ENCODE measurements around the gene PGBD5. TPM values are rescaled to one million over a fixed set of nuclear protein-coding genes. Genes with fewer than 3 reads are reported as not detected.
"Not testable (repeated sequence)": the region's sequence is repeated elsewhere in the genome, so short reads cannot be mapped to it uniquely, and the experiment has no call there.

PGBD5 gene
- total RNA-seq = 10 to 100 TPM; 25.2 to 32.6 (median 28.1) TPM
- 18.5 TPM for polyA plus RNA-seq
- long read RNA-seq, donor 1, full-length matches to known transcripts = 57 of 92 reads
- long read RNA-seq, donor 1, partial matches to known transcripts = 13 of 92 reads
- long read RNA-seq, donor 1, other reads (novel, unspliced or antisense) = 22 of 92 reads
- long read RNA-seq, donor 2, full-length matches to known transcripts = 38 of 49 reads
- long read RNA-seq, donor 2, partial matches to known transcripts = 4 of 49 reads
- long read RNA-seq, donor 2, other reads (novel, unspliced or antisense) = 7 of 49 reads
- long read RNA-seq, donor 3, full-length matches to known transcripts = 2 of 45 reads
- long read RNA-seq, donor 3, partial matches to known transcripts = 25 of 45 reads
- long read RNA-seq, donor 3, other reads (novel, unspliced or antisense) = 18 of 45 reads
- long read RNA-seq, donor 4, full-length matches to known transcripts = 43 of 51 reads
- long read RNA-seq, donor 4, partial matches to known transcripts = 7 of 51 reads
- long read RNA-seq, donor 4, other reads (novel, unspliced or antisense) = 1 of 51 reads

GRCh38 chr1:230426246-230427093, at the start of gene PGBD5:
Gene PGBD5, minus strand, starts transcription at chr1:230426332. Its CDS starts 404 bp downstream, at chr1:230425928.
- WGBS = 2% methylated on average over 86 of the region's 93 CpGs
- intact Hi-C loops (cut with DNase I) = no loop called here
- H3K27me3 ChIP-seq (ENCODE audit: control insufficient read depth, insufficient read depth) = no peaks in the 10 kb centered on the region
- ATAC-seq (peak; percentile 96 to 97), DNase-seq (peak; percentile 71 to 89 (median 87))
- no peak within 1 kb of the TSS for H3K27ac ChIP-seq (ENCODE audit: low read length)
- H3K9me3 ChIP-seq (ENCODE audit: control insufficient read depth, low read length) = no peaks in the 10 kb centered on the region
- no peaks in the 10 kb centered on the region for H3K4me1 ChIP-seq (ENCODE audit: control insufficient read depth, insufficient read depth, low read length)
- peak within 1 kb of the TSS; percentile 90 for H3K4me3 ChIP-seq (ENCODE audit: low read length)

DNA sequence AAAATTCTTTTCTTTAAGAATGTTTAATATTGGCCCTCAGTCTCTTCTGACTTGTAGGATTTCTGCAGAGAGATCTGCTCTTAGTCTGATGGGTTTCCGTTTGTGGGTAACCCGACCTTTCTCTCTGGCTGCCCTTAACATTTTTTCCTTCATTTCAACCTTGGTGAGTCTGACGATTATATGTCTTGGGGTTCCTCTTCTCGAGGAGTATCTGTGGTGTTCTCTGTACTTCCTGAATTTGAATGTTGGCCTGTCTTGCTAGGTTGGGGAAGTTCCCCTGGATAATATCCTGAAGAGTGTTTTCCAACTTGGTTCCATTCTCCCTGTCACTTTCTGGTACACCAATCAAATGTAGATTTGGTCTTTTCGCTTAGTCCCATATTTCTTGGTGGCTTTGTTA, 48.8 kb upstream of the PGBD5 start:
- 76% methylated on average over 5 of the region's 5 CpGs for WGBS
- H3K27me3 ChIP-seq (ENCODE audit: control insufficient read depth, insufficient read depth); DNase-seq; ATAC-seq; H3K27ac ChIP-seq (ENCODE audit: low read length); H3K4me1 ChIP-seq (ENCODE audit: control insufficient read depth, insufficient read depth, low read length); intact Hi-C loops (cut with DNase I); H3K4me3 ChIP-seq (ENCODE audit: low read length); H3K9me3 ChIP-seq (ENCODE audit: control insufficient read depth, low read length): not testable (repeated sequence)

- H3K9me3 ChIP-seq (ENCODE audit: control insufficient read depth, low read length); ATAC-seq; H3K4me1 ChIP-seq (ENCODE audit: control insufficient read depth, insufficient read depth, low read length); DNase-seq; H3K27ac ChIP-seq (ENCODE audit: low read length); H3K4me3 ChIP-seq (ENCODE audit: low read length); intact Hi-C loops (cut with DNase I); H3K27me3 ChIP-seq (ENCODE audit: control insufficient read depth, insufficient read depth): not testable (repeated sequence)
- WGBS = 91% methylated on average over 1 of the region's 1 CpG
Observed at GRCh38 chr1:230470750-230471149, 44.6 kb upstream of the PGBD5 start.

DNA sequence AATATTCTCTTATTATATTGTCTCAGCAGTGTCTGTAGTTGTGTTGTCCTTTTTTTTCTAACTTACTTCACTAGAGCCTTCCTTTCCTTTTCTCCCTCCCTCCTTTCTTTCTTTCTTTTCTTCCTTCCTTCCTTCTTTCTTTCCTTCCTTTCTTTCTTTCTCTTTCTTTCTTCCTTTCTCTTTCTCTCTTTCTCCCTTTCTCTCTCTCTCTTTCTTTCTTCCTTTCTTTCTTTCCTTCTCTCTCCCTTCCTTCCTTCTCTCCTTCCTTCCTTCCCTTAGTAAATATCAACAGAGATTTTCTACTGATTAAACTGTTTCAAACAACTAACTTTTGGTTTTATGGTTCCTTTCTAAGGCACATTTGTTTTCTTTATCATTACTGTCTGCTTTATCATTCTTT, 43.1 kb upstream of the PGBD5 start:
- no peak for ATAC-seq
- peaks cover 2% of the 10 kb centered on the region for H3K4me1 ChIP-seq (ENCODE audit: control insufficient read depth, insufficient read depth, low read length)
- intact Hi-C loops (cut with DNase I) = no loop called here
- no peaks in the 10 kb centered on the region for H3K9me3 ChIP-seq (ENCODE audit: control insufficient read depth, low read length)
- H3K4me3 ChIP-seq (ENCODE audit: low read length) = no peak overlapping the region
- H3K27ac ChIP-seq (ENCODE audit: low read length) = no peak overlapping the region
- H3K27me3 ChIP-seq (ENCODE audit: control insufficient read depth, insufficient read depth) = no peaks in the 10 kb centered on the region
- DNase-seq = no peak

- DNase-seq = no peak
- ATAC-seq = no peak
- H3K9me3 ChIP-seq (ENCODE audit: control insufficient read depth, low read length) = no peaks in the 10 kb centered on the region
- intact Hi-C loops (cut with DNase I) = no loop called here
- no peak overlapping the region for H3K4me3 ChIP-seq (ENCODE audit: low read length)
- no peaks in the 10 kb centered on the region for H3K27me3 ChIP-seq (ENCODE audit: control insufficient read depth, insufficient read depth)
- 37% methylated on average over 1 of the region's 1 CpG for WGBS
- peaks cover 2% of the 10 kb centered on the region for H3K4me1 ChIP-seq (ENCODE audit: control insufficient read depth, insufficient read depth, low read length)
- H3K27ac ChIP-seq (ENCODE audit: low read length) = no peak overlapping the region
Observed at GRCh38 chr1:230465691-230466090, 39.6 kb upstream of the PGBD5 start.

- peak overlapping the region; percentile 17 for H3K27ac ChIP-seq (ENCODE audit: low read length)
- ATAC-seq (peak; percentile 75 to 81), DNase-seq (no peak)
- H3K4me1 ChIP-seq (ENCODE audit: control insufficient read depth, insufficient read depth, low read length) = peaks cover 2% of the 10 kb centered on the region
- H3K27me3 ChIP-seq (ENCODE audit: control insufficient read depth, insufficient read depth) = no peaks in the 10 kb centered on the region
- intact Hi-C loops (cut with DNase I) = no loop called here
- no peaks in the 10 kb centered on the region for H3K9me3 ChIP-seq (ENCODE audit: control insufficient read depth, low read length)
- no peak overlapping the region for H3K4me3 ChIP-seq (ENCODE audit: low read length)
- 15% methylated on average over 4 of the region's 4 CpGs for WGBS
Observed at GRCh38 chr1:230464671-230465070, 38.5 kb upstream of the PGBD5 start.

GRCh38 chr1:230463760-230464159, 37.6 kb upstream of the PGBD5 start:
- ATAC-seq = peak; percentile 86 to 88
- Histone ChIP-seq H3K4me3 (ENCODE audit: low read length) (no peak overlapping the region), H3K27me3 (ENCODE audit: control insufficient read depth, insufficient read depth) (no peaks in the 10 kb centered on the region), H3K4me1 (ENCODE audit: control insufficient read depth, insufficient read depth, low read length) (peaks cover 2% of the 10 kb centered on the region), H3K27ac (ENCODE audit: low read length) (peak overlapping the region; percentile 48), H3K9me3 (ENCODE audit: control insufficient read depth, low read length) (no peaks in the 10 kb centered on the region)
- intact Hi-C loops (cut with DNase I) = no loop called here
- 28% methylated on average over 5 of the region's 5 CpGs for WGBS
- peak; percentile 18 to 58 (median 55) for DNase-seq

DNA sequence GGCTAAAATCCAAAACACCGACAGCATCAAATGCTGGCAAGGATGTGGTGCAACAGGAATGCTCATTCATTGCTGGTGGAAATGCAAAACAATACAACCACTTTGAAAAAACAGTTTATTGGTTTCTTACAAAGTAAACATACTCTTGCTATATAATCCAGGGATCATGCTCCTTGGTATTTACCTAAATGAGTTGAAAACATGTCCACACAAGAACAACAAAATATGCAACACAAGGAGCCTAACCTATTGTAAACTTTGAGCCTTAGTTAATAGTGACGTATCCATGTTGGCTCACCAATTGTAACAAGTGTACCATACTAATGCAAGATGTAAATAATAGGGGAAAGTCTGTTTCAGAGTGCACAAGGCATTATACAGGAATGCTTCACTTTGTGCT, 37.2 kb upstream of the PGBD5 start:
- WGBS = 83% methylated on average over 2 of the region's 2 CpGs
- ATAC-seq (no peak), DNase-seq (no peak)
- no peaks in the 10 kb centered on the region for H3K27me3 ChIP-seq (ENCODE audit: control insufficient read depth, insufficient read depth)
- H3K4me3 ChIP-seq (ENCODE audit: low read length) = no peak overlapping the region
- peaks cover 2% of the 10 kb centered on the region for H3K4me1 ChIP-seq (ENCODE audit: control insufficient read depth, insufficient read depth, low read length)
- H3K9me3 ChIP-seq (ENCODE audit: control insufficient read depth, low read length) = no peaks in the 10 kb centered on the region
- peak overlapping the region; percentile 48 for H3K27ac ChIP-seq (ENCODE audit: low read length)
- intact Hi-C loops (cut with DNase I) = no loop called here

- Histone ChIP-seq H3K4me1 (ENCODE audit: control insufficient read depth, insufficient read depth, low read length) (no peaks in the 10 kb centered on the region), H3K9me3 (ENCODE audit: control insufficient read depth, low read length) (no peaks in the 10 kb centered on the region), H3K4me3 (ENCODE audit: low read length) (no peak overlapping the region), H3K27me3 (ENCODE audit: control insufficient read depth, insufficient read depth) (no peaks in the 10 kb centered on the region), H3K27ac (ENCODE audit: low read length) (no peak overlapping the region)
- intact Hi-C loops (cut with DNase I) = no loop called here
- WGBS = 51% methylated on average over 5 of the region's 5 CpGs
- DNase-seq (no peak), ATAC-seq (no peak)
Observed at GRCh38 chr1:230459465-230459864, 33.3 kb upstream of the PGBD5 start.

DNA sequence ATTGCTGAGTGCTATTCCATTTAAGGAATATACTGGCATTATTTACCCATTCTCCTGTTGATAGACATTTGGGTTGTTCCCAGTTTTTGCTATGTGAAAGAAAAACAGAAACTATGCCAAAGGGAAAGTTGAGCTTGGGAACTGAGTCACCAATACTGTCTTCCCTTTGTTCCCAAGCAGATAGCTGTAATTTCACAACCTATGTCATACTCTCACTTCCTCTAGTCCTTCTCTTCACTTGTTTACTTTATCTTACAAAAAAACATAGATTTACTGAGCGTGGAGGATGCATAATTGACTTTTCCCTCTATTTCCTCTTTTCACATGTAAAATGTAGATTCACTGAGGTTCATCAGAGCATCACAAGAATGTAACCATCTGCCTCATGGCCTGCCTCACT, 32.4 kb upstream of the PGBD5 start:
- H3K27ac ChIP-seq (ENCODE audit: low read length) = no peak overlapping the region
- no peaks in the 10 kb centered on the region for H3K27me3 ChIP-seq (ENCODE audit: control insufficient read depth, insufficient read depth)
- intact Hi-C loops (cut with DNase I) = no loop called here
- DNase-seq (no peak), ATAC-seq (no peak)
- no peaks in the 10 kb centered on the region for H3K9me3 ChIP-seq (ENCODE audit: control insufficient read depth, low read length)
- H3K4me1 ChIP-seq (ENCODE audit: control insufficient read depth, insufficient read depth, low read length) = no peaks in the 10 kb centered on the region
- no peak overlapping the region for H3K4me3 ChIP-seq (ENCODE audit: low read length)
- 37% methylated on average over 1 of the region's 1 CpG for whole genome bisulfite sequencing

DNA sequence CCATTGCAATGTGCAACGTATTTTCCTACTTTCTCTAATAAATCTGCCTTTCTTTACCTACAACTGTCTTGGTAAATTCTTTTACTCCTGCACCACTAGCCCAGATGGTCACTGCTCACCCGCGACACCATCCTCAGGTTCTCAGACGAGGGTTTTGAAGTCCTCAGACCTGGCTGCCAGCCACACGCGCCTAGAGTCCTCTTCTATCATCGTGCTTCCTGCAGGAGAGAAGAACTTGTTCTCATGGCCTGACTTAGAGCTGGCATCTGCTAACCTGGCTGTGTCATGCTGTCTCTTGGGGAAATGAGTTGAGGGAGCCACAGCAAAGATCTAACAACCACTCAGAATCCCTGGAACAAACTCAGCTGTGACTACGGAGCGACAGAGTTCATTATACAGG, 30.3 kb upstream of the PGBD5 start:
- Histone ChIP-seq H3K9me3 (ENCODE audit: control insufficient read depth, low read length) (no peaks in the 10 kb centered on the region), H3K27me3 (ENCODE audit: control insufficient read depth, insufficient read depth) (no peaks in the 10 kb centered on the region), H3K4me3 (ENCODE audit: low read length) (no peak overlapping the region), H3K4me1 (ENCODE audit: control insufficient read depth, insufficient read depth, low read length) (no peaks in the 10 kb centered on the region), H3K27ac (ENCODE audit: low read length) (no peak overlapping the region)
- DNase-seq (peak in 2 of 3 donors; percentile 56 to 66), ATAC-seq (peak in 1 of 2 donors; percentile 33)
- WGBS = 62% methylated on average over 9 of the region's 9 CpGs
- intact Hi-C loops (cut with DNase I) = no loop called here
